Upper lobe of right lung (tissue), 1 donor: ENCODE measurements around the gene CFAP46. TPM values are rescaled to one million over a fixed set of nuclear protein-coding genes. Genes with fewer than 3 reads are reported as not detected.
"Not testable (repeated sequence)": the region's sequence is repeated elsewhere in the genome, so short reads cannot be mapped to it uniquely, and the experiment has no call there.

Source experiments
- ATAC-seq: fragments of 200-7000 bp; cut with Tn5 transposase; one replicate; pipeline ENCODE4 v1.9.1; 2020; ENCODE audit warnings: mild to moderate bottlenecking, moderate library complexity
- DNase-seq: peaks from one replicate; pipeline ENCODE4 v3.0.0-alpha.2; 2020
- H3K27ac ChIP-seq: fragments of 200-600 bp; one replicate; pipeline ENCODE4 v1.8.0; 2022
- H3K27me3 ChIP-seq: fragments of 200-600 bp; one replicate; pipeline ENCODE4 v1.8.0; 2022; ENCODE audit warnings: mild to moderate bottlenecking
- H3K36me3 ChIP-seq: fragments of 200-600 bp; one replicate; pipeline ENCODE4 v1.8.0; 2022
- H3K4me1 ChIP-seq: fragments of 200-600 bp; one replicate; pipeline ENCODE4 v1.8.0; 2022
- H3K4me3 ChIP-seq: fragments of 200-600 bp; one replicate; pipeline ENCODE4 v1.8.0; 2022; ENCODE audit warnings: mild to moderate bottlenecking
- H3K9me3 ChIP-seq: fragments of 200-600 bp; one replicate; pipeline ENCODE4 v1.8.0; 2022
- intact Hi-C: fragments of 100-400 bp; cut with DNase I; formaldehyde crosslinking; loops from one replicate; pipeline ENCODE4 v1.11.0; 2022
- total RNA-seq: library from RNA; stranded (reverse); fragmentation: NEBNext Ultra II Directional; extraction: Animal tissue kit (Norgen Biotek cat#: 25700); gene quantifications from one replicate; pipeline ENCODE4 v1.2.1, GENCODE V29; 2021
- TF ChIP-seq, protein P1 (sequence below): fragments of 200-600 bp; IDR thresholded peaks from one replicate; pipeline ENCODE4 v1.8.0; 2022; ENCODE audit warnings: antibody characterized with exemption
- donor health status: DM: no; HTN: yes; CAD: no; lungs with severe emphysema.

The CFAP46 gene
- total RNA-seq, 1 donor from 2014 or later = 0.52 TPM

GRCh38 chr10:132796846-132797245 is 145.5 kb downstream of the CFAP46 start:
- Histone ChIP-seq H3K27ac (no peak overlapping the region), H3K9me3 (no peaks in the 10 kb centered on the region), H3K4me3 (no peak overlapping the region), H3K36me3 (no peaks in the 10 kb centered on the region), H3K27me3 (peaks cover 9% of the 10 kb centered on the region), H3K4me1 (no peaks in the 10 kb centered on the region)
- no peak for DNase-seq
- TF ChIP-seq, protein P1, sequence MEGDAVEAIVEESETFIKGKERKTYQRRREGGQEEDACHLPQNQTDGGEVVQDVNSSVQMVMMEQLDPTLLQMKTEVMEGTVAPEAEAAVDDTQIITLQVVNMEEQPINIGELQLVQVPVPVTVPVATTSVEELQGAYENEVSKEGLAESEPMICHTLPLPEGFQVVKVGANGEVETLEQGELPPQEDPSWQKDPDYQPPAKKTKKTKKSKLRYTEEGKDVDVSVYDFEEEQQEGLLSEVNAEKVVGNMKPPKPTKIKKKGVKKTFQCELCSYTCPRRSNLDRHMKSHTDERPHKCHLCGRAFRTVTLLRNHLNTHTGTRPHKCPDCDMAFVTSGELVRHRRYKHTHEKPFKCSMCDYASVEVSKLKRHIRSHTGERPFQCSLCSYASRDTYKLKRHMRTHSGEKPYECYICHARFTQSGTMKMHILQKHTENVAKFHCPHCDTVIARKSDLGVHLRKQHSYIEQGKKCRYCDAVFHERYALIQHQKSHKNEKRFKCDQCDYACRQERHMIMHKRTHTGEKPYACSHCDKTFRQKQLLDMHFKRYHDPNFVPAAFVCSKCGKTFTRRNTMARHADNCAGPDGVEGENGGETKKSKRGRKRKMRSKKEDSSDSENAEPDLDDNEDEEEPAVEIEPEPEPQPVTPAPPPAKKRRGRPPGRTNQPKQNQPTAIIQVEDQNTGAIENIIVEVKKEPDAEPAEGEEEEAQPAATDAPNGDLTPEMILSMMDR = no peak
- intact Hi-C loops = no loop called here
- no peak for ATAC-seq

GRCh38 chr10:132793871-132794849 is 148.2 kb downstream of the CFAP46 start:
- no peaks in the 10 kb centered on the region for H3K9me3 ChIP-seq
- H3K4me1 ChIP-seq = no peaks in the 10 kb centered on the region
- DNase-seq (no peak), ATAC-seq (no peak)
- no peak overlapping the region for H3K4me3 ChIP-seq
- H3K36me3 ChIP-seq = no peaks in the 10 kb centered on the region
- peaks cover 25% of the 10 kb centered on the region for H3K27me3 ChIP-seq
- TF ChIP-seq, protein P1 = no peak
- intact Hi-C loops = no loop called here
- no peak overlapping the region for H3K27ac ChIP-seq

- DNase-seq (no peak), ATAC-seq (no peak)
- Histone ChIP-seq H3K4me1 (no peaks in the 10 kb centered on the region), H3K27me3 (peaks cover 33% of the 10 kb centered on the region), H3K36me3 (no peaks in the 10 kb centered on the region), H3K27ac (no peak overlapping the region), H3K4me3 (no peak overlapping the region), H3K9me3 (no peaks in the 10 kb centered on the region)
- TF ChIP-seq, protein P1 = no peak
- intact Hi-C loops = no loop called here
These were observed 149.2 kb downstream of the CFAP46 start for GRCh38 chr10:132793213-132793612.

GRCh38 chr10:132792796-132793195 is 149.6 kb downstream of the CFAP46 start:
- Histone ChIP-seq H3K4me3 (no peak overlapping the region), H3K27ac (no peak overlapping the region), H3K27me3 (peaks cover 38% of the 10 kb centered on the region), H3K36me3 (no peaks in the 10 kb centered on the region), H3K9me3 (no peaks in the 10 kb centered on the region), H3K4me1 (no peaks in the 10 kb centered on the region)
- intact Hi-C loops = no loop called here
- TF ChIP-seq, protein P1 = no peak
- no peak for ATAC-seq
- no peak for DNase-seq

- H3K4me3 ChIP-seq, intact Hi-C loops, H3K9me3 ChIP-seq, DNase-seq, H3K36me3 ChIP-seq, ATAC-seq, H3K4me1 ChIP-seq, H3K27ac ChIP-seq: not testable (repeated sequence)
- peaks cover 45% of the 10 kb centered on the region for H3K27me3 ChIP-seq
These were observed 150.3 kb downstream of the CFAP46 start for GRCh38 chr10:132792099-132792498.

DNA sequence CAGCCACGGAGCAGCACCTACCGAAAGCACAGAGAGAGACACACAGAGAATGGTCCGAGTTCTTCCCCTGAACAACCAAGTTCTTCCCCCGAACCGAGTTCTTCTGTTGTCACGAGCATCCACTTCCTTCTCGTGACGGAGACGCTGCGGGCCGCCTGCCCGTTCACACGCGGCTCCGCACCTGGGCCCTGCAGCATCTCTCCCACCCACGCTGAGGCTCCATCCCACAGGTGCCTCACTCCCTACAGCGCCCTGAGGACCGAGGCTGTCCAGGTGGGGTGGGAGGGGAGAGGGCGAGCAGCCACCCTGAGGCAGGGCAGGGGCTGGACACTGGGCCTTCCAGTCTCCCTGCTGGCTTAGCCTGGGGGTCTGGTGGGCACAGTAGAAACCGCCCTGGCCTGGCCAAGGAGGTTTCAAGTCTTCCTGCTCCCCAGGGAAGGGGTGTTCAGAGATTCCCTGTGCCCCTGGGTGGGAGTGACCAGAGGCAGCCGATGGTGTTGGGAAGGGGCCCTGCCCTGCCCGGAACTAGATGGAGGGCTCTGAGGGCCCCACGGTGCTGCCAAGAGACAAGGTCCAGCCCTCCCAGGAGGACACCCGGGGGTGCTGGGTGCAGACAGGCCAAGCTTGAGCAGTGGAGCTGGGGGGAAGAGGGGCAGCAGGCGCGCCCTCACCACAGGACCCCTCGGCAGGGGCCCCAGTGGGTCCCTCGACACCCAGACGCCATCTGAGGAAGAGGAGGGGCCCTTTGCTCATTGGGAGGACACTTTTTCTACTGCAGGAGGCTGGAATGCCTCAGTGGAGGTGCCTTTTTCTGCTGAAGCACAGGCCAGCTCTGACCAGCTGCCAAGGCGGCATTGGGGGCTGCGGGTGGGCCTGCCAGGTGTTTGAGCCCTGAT is 151.2 kb downstream of the CFAP46 start:
- Histone ChIP-seq H3K27me3 (peaks cover 54% of the 10 kb centered on the region), H3K9me3 (no peaks in the 10 kb centered on the region), H3K4me3 (no peak overlapping the region), H3K27ac (no peak overlapping the region), H3K36me3 (no peaks in the 10 kb centered on the region), H3K4me1 (no peaks in the 10 kb centered on the region)
- ATAC-seq = no peak
- intact Hi-C loops = no loop called here
- no peak for DNase-seq
- TF ChIP-seq, protein P1 = no peak
